HG02610 (cell line): Measurements from ENCODE around the gene RBMS3.
"Not testable (repeated sequence)": the region's sequence is repeated elsewhere in the genome, so short reads cannot be mapped to it uniquely, and the experiment has no call there.

Experiments used
- ATAC-seq: cut with Tn5 transposase; IDR thresholded peaks from one replicate; pipeline ENCODE4 v1.9.1; 2021; ENCODE audit warnings: mild to moderate bottlenecking, moderate library complexity; ENCODE audit not compliant: unreplicated experiment

The RBMS3 gene

DNA sequence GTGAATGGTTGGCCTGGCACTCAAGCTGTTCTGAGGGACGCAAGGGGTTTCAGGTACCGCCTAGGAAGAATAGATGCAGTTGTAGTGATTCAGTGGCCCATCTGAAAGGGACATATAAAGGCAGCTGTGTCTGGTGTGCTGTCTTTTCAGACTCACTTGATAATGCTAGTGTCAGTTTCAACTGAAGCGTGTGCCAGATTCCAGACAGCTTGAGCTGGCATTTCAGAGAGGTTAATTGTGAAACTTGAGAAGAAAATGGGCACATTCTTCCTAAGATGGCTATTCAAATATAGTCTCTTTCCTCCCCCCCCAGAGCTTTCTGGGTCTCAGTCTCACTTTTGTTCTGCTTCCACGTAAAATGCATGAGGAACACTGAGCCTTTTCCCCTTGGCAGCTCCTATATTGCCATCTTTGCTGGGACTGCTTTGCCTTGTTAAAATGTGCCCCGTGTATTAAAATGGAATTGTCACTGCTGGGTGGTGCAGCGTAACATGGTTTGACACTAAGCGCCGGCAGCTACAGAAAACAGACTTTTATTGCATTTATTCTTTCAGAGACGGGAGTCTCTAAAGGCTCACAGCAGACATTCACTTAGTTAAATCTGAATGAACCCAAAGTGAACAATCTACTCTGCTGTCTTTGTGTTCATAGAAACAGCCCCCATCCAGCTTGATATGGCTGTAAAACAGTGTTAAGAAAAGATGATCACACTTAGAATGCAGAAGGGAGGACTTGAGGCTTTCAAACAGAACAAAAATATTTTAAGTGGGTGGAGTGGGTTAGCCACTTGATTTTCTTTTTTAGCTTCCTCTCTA is 478.7 kb downstream of the RBMS3 start:
- no peak for ATAC-seq

GRCh38 chr3:29760226-29760685 is 479.4 kb downstream of the RBMS3 start:
- no peak for ATAC-seq

DNA sequence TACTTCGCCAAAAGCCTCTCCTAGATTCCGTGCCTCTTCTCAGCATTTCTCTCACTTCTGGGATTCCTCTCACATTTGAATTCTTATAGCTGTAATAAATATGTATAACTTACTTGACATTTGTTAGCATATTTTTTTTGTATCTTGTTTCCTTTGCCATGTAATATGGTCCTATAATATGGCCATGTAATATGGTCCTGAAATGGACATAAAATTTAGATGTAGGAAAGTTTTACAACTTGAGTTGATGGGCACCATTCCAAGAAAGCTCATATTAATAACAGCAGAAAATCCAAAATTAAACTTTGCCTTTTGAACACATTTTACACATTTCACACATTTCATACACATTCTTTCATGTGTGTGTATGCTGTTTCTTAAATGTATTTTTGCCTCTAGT is 480.6 kb downstream of the RBMS3 start:
- ATAC-seq, result no peak

- no peak for ATAC-seq
Measured at GRCh38 chr3:29763115-29763514, 482.2 kb downstream of the RBMS3 start.

- ATAC-seq, result no peak
Measured at GRCh38 chr3:29764041-29764440, 483.2 kb downstream of the RBMS3 start.

DNA sequence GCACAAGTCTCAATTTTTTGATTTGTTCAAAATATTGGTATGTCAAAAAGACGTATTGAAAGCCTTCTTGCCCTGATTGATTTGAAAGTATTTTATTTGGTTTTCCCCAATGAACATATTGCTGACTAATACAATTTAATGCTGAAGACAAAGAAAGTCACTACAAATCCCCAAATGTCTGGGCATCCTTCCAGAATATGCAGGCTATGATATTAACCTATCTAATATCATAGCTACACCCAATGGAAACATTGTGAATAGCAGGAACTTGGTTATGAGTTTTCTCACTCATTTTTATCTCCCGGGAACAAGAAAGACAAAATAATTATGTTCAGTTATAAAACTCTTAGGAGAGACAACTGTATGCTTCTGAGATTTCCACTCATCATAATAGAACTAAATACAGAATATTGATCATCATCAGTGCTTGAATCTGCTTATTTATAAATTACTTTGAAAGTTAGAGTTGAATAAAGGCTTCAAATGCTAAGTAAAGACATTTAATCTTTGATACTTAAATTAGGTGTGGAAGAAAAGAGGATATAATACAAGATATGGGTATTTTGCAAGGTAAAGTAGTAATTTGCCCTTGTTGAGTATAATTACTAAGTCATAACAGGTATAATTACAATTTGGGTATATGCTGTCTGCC is 483.9 kb downstream of the RBMS3 start:
- no peak for ATAC-seq

- ATAC-seq, result no peak
Measured at GRCh38 chr3:29771602-29772001, 490.7 kb downstream of the RBMS3 start.

- ATAC-seq, result no peak
Measured at GRCh38 chr3:29772436-29772835, 491.6 kb downstream of the RBMS3 start.

DNA sequence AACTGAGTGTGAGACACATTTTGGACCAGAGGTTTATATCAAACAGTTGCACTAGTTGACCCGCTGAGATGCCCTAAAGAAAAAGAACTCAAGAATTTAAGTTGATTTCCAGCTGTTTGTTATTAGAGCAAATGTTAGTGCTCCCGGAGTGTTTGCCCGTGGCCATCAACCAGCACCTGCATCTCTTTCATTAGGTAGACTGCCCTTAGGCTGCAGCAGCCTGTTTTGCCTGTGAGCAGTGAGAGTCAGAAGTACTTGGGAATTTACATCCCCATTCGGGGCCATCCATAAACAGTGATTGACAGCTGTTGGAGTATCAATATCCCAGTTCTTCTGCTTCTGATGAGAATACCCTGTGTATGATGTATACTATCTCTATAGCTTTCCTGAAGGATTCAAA is 492.6 kb downstream of the RBMS3 start:
- no peak for ATAC-seq

DNA sequence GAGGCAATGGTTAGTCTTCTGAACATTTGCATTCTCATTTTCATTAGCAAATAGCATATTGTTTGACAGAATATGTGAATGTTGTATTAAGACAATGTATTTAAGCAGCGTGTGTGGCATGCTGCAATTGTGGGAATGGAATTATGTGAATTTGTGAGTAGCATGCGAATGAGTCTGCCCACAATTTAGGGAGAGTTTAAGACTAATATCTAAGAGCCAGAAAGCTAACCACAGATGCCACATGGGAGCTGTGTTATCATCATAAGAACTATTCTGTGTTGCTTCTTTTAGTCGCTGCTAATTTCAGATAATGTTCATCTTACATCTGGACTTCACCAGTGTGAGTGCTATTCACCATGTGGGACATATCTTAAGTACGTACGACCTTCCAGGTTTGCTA is 494.5 kb downstream of the RBMS3 start:
- ATAC-seq, result no peak

DNA sequence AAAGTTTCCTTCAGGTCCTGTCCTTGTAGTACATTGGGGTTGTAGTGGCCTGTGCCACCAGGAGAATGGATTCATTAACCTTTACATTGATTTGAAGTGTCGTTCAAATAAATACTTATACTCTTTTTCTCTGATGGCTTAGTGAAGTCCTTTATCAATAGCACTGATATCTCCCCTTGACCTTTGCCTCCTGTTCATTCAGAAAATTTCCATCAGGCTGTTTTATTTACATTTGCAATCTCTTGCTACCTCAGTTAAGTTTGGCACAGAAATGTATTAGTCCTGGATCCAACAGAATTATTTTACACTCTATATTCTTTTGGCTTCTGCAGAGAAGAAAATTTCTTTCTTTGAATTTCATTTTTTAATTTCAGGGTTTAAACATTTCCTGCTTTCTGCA is 497.0 kb downstream of the RBMS3 start:
- no peak for ATAC-seq

GRCh38 chr3:29789686-29790085 is 508.8 kb downstream of the RBMS3 start:
- no peak for ATAC-seq

DNA sequence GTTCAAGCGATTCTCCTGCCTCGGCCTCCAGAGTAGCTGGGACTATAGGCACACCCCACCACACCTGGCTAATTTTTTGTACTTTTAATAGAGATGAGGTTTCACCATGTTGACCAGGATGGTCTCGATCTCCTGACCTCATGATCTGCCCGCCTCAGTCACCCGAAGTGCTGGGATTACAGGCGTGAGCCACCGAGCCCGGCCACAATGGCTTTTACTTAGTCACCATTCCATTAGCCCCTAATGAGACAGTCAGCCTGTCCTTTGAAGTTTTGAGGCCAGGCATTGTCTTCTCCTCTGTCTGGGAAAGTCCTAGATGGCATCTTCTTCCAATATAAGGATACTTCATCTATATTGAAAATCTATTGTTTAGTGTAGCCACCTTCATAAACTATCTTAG is 515.9 kb downstream of the RBMS3 start:
- ATAC-seq, result no peak

- ATAC-seq, result no peak
Measured at GRCh38 chr3:29802057-29802456, 521.2 kb downstream of the RBMS3 start.

- no peak for ATAC-seq
Measured at GRCh38 chr3:29804044-29804443, 523.2 kb downstream of the RBMS3 start.

GRCh38 chr3:29805757-29806156 is 524.9 kb downstream of the RBMS3 start:
- ATAC-seq, result no peak

- ATAC-seq, result not testable (repeated sequence)
Measured at GRCh38 chr3:29808324-29808723, 527.5 kb downstream of the RBMS3 start.

GRCh38 chr3:29822071-29822470 is 541.2 kb downstream of the RBMS3 start:
- no peak for ATAC-seq

GRCh38 chr3:29823233-29823632 is 542.4 kb downstream of the RBMS3 start:
- peak; percentile 79 for ATAC-seq

GRCh38 chr3:29826712-29827111 is 545.8 kb downstream of the RBMS3 start:
- no peak for ATAC-seq

DNA sequence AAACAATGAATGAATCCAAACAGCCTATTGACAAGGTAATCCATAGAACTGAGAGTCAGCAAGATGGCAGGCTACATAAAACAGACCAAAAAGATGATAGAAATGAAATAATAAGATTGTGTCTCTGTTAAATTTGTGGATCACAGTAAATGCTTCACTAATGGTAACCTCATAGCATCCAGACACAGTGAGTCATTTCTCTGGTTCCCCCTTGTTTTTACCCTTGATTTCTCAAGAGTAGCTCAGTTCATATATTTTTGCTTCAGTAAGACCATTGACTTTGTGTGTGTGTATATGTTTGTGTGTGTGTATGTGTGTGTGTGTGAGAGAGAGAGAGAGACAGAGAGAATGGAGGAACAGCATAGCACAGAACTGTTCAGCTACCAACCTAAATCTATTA is 546.9 kb downstream of the RBMS3 start:
- ATAC-seq, result no peak

DNA sequence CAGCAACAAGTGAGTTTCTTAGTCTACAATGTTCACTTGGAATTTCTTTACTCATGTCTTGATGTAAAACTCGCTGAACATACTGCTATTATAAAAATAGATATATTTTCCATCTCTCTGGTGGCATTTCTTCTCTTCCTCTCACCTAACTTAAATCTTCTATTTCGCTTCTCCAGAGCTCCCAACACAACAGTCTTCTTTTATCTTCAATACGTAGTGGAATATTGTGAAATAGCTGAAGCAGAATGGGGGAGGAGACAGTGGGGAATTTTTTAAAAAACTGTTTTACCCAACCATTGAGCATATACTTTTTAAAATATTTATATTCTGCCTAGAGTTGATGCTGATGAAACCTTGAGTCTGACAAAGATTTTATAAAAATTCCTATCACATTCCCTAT is 548.5 kb downstream of the RBMS3 start:
- no peak for ATAC-seq
